ENCODE data around the gene KCNAB1.

The KCNAB1 gene

DNA sequence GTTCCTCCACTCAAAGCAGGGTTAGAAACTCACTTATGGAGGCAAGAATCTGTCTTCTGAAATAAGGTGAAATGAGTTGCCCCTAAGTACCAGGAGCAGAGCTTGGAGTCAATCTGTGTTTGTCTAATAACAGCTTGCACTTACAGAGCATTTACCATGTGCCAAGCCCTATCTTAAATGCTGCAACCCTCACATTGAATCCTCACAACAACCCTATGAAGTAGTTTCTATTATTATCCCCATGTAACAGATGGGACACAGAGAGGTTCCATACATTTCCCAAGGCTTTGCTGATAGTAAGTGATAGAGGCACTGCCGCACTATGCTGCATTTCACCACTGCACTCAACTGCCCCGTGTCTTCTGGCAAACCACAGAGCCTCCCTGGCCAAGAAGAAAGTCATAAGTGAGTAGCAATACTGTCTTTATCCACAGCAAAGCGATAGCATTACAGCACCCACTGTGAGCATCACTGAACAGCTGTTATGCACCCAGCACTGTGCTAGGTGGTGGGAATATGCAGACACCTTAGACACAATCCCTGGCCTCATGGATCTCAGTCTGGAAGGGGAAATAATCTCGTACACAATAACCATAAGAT lies 293.0 kb downstream of the KCNAB1 start:
- Histone ChIP-seq H3K4me1 (ENCODE audit: control extremely low read depth in 1 of 4, control insufficient read depth in 4 of 4, insufficient read depth in 4 of 4, low read length in 3 of 4) (no peaks in the 10 kb centered on the region), H3K27me3 (replicated peaks in 2 of 5; ENCODE audit: control insufficient read depth in 4 of 5, insufficient read depth in 5 of 5, low read length in 4 of 5) (peaks cover 0 to 1% (median 0%) of the 10 kb centered on the region in 5 experiments), H3K4me3 (ENCODE audit: control insufficient read depth in 1 of 7, extremely low read depth in 1 of 7, insufficient read depth in 4 of 7, low read depth in 2 of 7, low read length in 6 of 7) (no peak overlapping the region), H3K27ac (ENCODE audit: insufficient read depth in 1 of 2, low read depth in 1 of 2, low read length in 2 of 2, poor library complexity in 1 of 2, severe bottlenecking in 2 of 2) (no peak overlapping the region), H3K9me3 (ENCODE audit: control extremely low read depth in 1 of 5, control insufficient read depth in 4 of 5, insufficient read depth in 2 of 5, low read depth in 1 of 5, low read length in 4 of 5) (no peaks in the 10 kb centered on the region), H3K36me3 (ENCODE audit: control insufficient read depth in 4 of 4, insufficient read depth in 4 of 4, low read length in 3 of 4) (no peaks in the 10 kb centered on the region)
- CTCF ChIA-PET = no interaction called here
- DNase-seq = no peak
- POLR2A ChIA-PET = no interaction called here
- WGBS (ENCODE audit: insufficient coverage) = 86% methylated on average over 3 of the region's 4 CpGs

DNA sequence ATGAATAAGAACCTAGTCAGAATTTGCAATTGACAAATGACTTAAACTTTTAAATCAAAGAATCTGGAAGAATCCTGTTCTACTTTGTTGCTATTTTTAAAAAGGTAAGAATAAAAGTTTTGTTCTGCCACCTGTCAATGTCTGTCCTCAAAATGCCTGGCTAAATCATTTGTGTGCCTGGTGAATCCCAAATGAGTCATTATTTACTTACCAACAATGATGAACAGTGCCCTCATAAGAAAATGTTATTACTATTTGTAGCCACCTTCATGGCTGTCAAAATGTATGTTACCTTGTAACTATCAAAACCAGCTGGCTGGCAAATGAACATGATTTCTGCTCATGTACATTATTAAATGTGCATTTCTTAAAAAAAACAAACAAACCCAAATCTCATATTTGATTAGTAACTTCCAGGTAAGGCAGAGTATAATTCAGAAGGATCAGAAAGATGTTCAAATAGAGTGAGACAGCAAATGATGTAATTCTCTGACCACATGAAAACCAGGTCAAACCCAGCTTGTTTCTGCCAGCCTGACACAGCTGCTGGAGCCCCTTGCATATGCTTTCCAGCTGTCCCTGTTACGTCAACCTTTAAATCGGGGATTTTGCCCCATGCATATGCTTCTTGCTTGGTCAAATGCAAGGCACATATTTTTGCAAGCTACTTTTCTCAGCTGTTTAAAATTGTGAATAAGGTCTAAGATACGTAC lies 296.6 kb downstream of the KCNAB1 start:
- H3K4me1 ChIP-seq (ENCODE audit: control extremely low read depth in 1 of 4, control insufficient read depth in 4 of 4, insufficient read depth in 4 of 4, low read length in 3 of 4) = no peaks in the 10 kb centered on the region
- 96% methylated on average over 3 of the region's 3 CpGs for WGBS (ENCODE audit: insufficient coverage)
- no peaks in the 10 kb centered on the region for H3K36me3 ChIP-seq (ENCODE audit: control insufficient read depth in 4 of 4, insufficient read depth in 4 of 4, low read length in 3 of 4)
- ChIA-PET CTCF (no interaction called here), POLR2A (no interaction called here)
- DNase-seq = no peak
- H3K27ac ChIP-seq (ENCODE audit: insufficient read depth in 1 of 2, low read depth in 1 of 2, low read length in 2 of 2, poor library complexity in 1 of 2, severe bottlenecking in 2 of 2) = no peak overlapping the region
- no peak overlapping the region for H3K4me3 ChIP-seq (ENCODE audit: control insufficient read depth in 1 of 7, extremely low read depth in 1 of 7, insufficient read depth in 4 of 7, low read depth in 2 of 7, low read length in 6 of 7)
- no peaks in the 10 kb centered on the region for H3K9me3 ChIP-seq (ENCODE audit: control extremely low read depth in 1 of 5, control insufficient read depth in 4 of 5, insufficient read depth in 2 of 5, low read depth in 1 of 5, low read length in 4 of 5)
- peaks cover 0 to 1% (median 0%) of the 10 kb centered on the region in 5 experiments for H3K27me3 ChIP-seq (replicated peaks in 2 of 5; ENCODE audit: control insufficient read depth in 4 of 5, insufficient read depth in 5 of 5, low read length in 4 of 5)

DNA sequence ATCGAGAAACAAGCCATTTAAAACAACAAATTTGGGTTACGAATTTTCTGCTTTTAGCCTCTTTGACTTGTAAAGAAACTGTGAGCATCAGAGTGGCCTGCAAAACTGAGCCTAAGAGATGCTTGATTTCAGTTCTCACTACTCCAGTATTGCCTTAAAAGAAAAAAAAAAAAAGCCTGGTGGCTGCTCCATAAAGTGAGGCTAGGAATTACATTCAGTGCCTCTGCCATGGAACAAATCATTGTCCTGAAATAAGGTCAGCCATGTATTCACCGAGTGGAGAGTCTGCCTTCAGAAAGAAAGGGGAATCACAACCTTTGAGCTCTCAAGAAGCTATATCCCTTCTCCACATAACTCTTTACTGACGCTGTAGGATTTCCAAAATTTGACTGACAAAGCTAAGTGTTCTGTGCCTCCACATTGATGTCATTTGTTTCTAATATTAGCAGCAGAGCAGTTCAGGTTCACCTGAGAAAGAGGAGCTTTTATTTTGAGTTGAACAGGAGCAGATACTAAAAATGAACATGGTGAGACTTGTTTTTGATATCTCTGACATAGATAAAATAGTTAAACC lies 297.3 kb downstream of the KCNAB1 start:
- no peaks in the 10 kb centered on the region for H3K4me1 ChIP-seq (ENCODE audit: control extremely low read depth in 1 of 4, control insufficient read depth in 4 of 4, insufficient read depth in 4 of 4, low read length in 3 of 4)
- H3K27ac ChIP-seq (ENCODE audit: insufficient read depth in 1 of 2, low read depth in 1 of 2, low read length in 2 of 2, poor library complexity in 1 of 2, severe bottlenecking in 2 of 2) = no peak overlapping the region
- H3K9me3 ChIP-seq (ENCODE audit: control extremely low read depth in 1 of 5, control insufficient read depth in 4 of 5, insufficient read depth in 2 of 5, low read depth in 1 of 5, low read length in 4 of 5) = no peaks in the 10 kb centered on the region
- H3K27me3 ChIP-seq (replicated peaks in 2 of 5; ENCODE audit: control insufficient read depth in 4 of 5, insufficient read depth in 5 of 5, low read length in 4 of 5) = peaks cover 0 to 1% (median 0%) of the 10 kb centered on the region in 5 experiments
- WGBS (ENCODE audit: insufficient coverage) = 92% methylated on average over 3 of the region's 4 CpGs
- ChIA-PET CTCF (interaction anchor here (0.9 kb wide), 1 partner anchor 32 kb away, joined by 4 read pairs; no protein-coding TSS in a partner anchor), POLR2A (no interaction called here)
- no peak overlapping the region for H3K4me3 ChIP-seq (ENCODE audit: control insufficient read depth in 1 of 7, extremely low read depth in 1 of 7, insufficient read depth in 4 of 7, low read depth in 2 of 7, low read length in 6 of 7)
- no peak for DNase-seq
- no peaks in the 10 kb centered on the region for H3K36me3 ChIP-seq (ENCODE audit: control insufficient read depth in 4 of 4, insufficient read depth in 4 of 4, low read length in 3 of 4)

- Histone ChIP-seq H3K4me3 (ENCODE audit: control insufficient read depth in 1 of 7, extremely low read depth in 1 of 7, insufficient read depth in 4 of 7, low read depth in 2 of 7, low read length in 6 of 7) (no peak overlapping the region), H3K36me3 (ENCODE audit: control insufficient read depth in 4 of 4, insufficient read depth in 4 of 4, low read length in 3 of 4) (no peaks in the 10 kb centered on the region), H3K9me3 (ENCODE audit: control extremely low read depth in 1 of 5, control insufficient read depth in 4 of 5, insufficient read depth in 2 of 5, low read depth in 1 of 5, low read length in 4 of 5) (no peaks in the 10 kb centered on the region), H3K27ac (ENCODE audit: insufficient read depth in 1 of 2, low read depth in 1 of 2, low read length in 2 of 2, poor library complexity in 1 of 2, severe bottlenecking in 2 of 2) (no peak overlapping the region), H3K27me3 (replicated peaks in 2 of 5; ENCODE audit: control insufficient read depth in 4 of 5, insufficient read depth in 5 of 5, low read length in 4 of 5) (peaks cover 0 to 1% (median 0%) of the 10 kb centered on the region in 5 experiments), H3K4me1 (ENCODE audit: control extremely low read depth in 1 of 4, control insufficient read depth in 4 of 4, insufficient read depth in 4 of 4, low read length in 3 of 4) (no peaks in the 10 kb centered on the region)
- POLR2A ChIA-PET = no interaction called here
- CTCF ChIA-PET = interaction anchor here (0.9 kb wide), 1 partner anchor 31 kb away, joined by 4 read pairs; no protein-coding TSS in a partner anchor
- 100% methylated on average over 1 of the region's 2 CpGs for WGBS (ENCODE audit: insufficient coverage)
- no peak for DNase-seq
Observed at GRCh38 chr3:156418428-156418827, 298.1 kb downstream of the KCNAB1 start.

- no peak overlapping the region for H3K4me3 ChIP-seq (ENCODE audit: control insufficient read depth in 1 of 7, extremely low read depth in 1 of 7, insufficient read depth in 4 of 7, low read depth in 2 of 7, low read length in 6 of 7)
- no peaks in the 10 kb centered on the region for H3K36me3 ChIP-seq (ENCODE audit: control insufficient read depth in 4 of 4, insufficient read depth in 4 of 4, low read length in 3 of 4)
- no peak overlapping the region for H3K27ac ChIP-seq (ENCODE audit: insufficient read depth in 1 of 2, low read depth in 1 of 2, low read length in 2 of 2, poor library complexity in 1 of 2, severe bottlenecking in 2 of 2)
- ChIA-PET CTCF (no interaction called here), POLR2A (no interaction called here)
- 95% methylated on average over 3 of the region's 4 CpGs for WGBS (ENCODE audit: insufficient coverage)
- H3K27me3 ChIP-seq (replicated peaks in 2 of 5; ENCODE audit: control insufficient read depth in 4 of 5, insufficient read depth in 5 of 5, low read length in 4 of 5) = peaks cover 0 to 1% (median 0%) of the 10 kb centered on the region in 5 experiments
- no peak for DNase-seq
- no peaks in the 10 kb centered on the region for H3K9me3 ChIP-seq (ENCODE audit: control extremely low read depth in 1 of 5, control insufficient read depth in 4 of 5, insufficient read depth in 2 of 5, low read depth in 1 of 5, low read length in 4 of 5)
- no peaks in the 10 kb centered on the region for H3K4me1 ChIP-seq (ENCODE audit: control extremely low read depth in 1 of 4, control insufficient read depth in 4 of 4, insufficient read depth in 4 of 4, low read length in 3 of 4)
Observed at GRCh38 chr3:156421534-156421933, 301.2 kb downstream of the KCNAB1 start.

- H3K9me3 ChIP-seq (ENCODE audit: control extremely low read depth in 1 of 5, control insufficient read depth in 4 of 5, insufficient read depth in 2 of 5, low read depth in 1 of 5, low read length in 4 of 5) = no peaks in the 10 kb centered on the region
- ChIA-PET POLR2A (no interaction called here), CTCF (interaction anchor here (0.6 to 1.0 kb wide), 2 partner anchors 89 to 678 kb away, joined by 3 read pairs; no protein-coding TSS in a partner anchor)
- H3K27me3 ChIP-seq (replicated peaks in 2 of 5; ENCODE audit: control insufficient read depth in 4 of 5, insufficient read depth in 5 of 5, low read length in 4 of 5) = no peaks in the 10 kb centered on the region
- H3K4me3 ChIP-seq (ENCODE audit: control insufficient read depth in 1 of 7, extremely low read depth in 1 of 7, insufficient read depth in 4 of 7, low read depth in 2 of 7, low read length in 6 of 7) = no peak overlapping the region
- no peaks in the 10 kb centered on the region for H3K36me3 ChIP-seq (ENCODE audit: control insufficient read depth in 4 of 4, insufficient read depth in 4 of 4, low read length in 3 of 4)
- no peaks in the 10 kb centered on the region for H3K4me1 ChIP-seq (ENCODE audit: control extremely low read depth in 1 of 4, control insufficient read depth in 4 of 4, insufficient read depth in 4 of 4, low read length in 3 of 4)
- no peak overlapping the region for H3K27ac ChIP-seq (ENCODE audit: insufficient read depth in 1 of 2, low read depth in 1 of 2, low read length in 2 of 2, poor library complexity in 1 of 2, severe bottlenecking in 2 of 2)
- DNase-seq = no peak
Observed at GRCh38 chr3:156424758-156425157, 304.4 kb downstream of the KCNAB1 start.

DNA sequence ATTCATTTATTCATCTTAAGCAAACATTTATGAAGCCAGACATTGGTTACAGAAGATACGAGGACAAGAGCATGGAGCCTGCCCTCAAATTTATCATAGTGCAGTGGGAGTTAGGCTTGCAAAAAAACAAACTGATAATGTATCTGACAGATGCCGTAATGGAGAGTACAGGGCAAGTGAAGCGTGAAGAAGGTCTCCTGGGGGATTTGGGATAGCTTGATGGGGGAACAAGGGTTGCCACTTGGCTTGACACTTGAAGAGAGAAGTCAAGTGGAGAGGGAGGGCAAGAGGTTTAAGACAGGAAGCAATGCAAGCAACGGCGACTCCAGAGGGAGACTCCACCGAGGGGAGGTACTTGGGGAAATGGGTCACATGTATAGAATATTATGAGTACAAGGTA lies 305.3 kb downstream of the KCNAB1 start:
- 62% methylated on average over 6 of the region's 6 CpGs for WGBS (ENCODE audit: insufficient coverage)
- POLR2A ChIA-PET = no interaction called here
- CTCF ChIA-PET = no interaction called here

More for the DNA sequence above, 305.3 kb downstream of the KCNAB1 start:
- Histone ChIP-seq H3K4me1 (ENCODE audit: control extremely low read depth in 1 of 4, control insufficient read depth in 4 of 4, insufficient read depth in 4 of 4, low read length in 3 of 4) (no peaks in the 10 kb centered on the region), H3K27me3 (replicated peaks in 2 of 5; ENCODE audit: control insufficient read depth in 4 of 5, insufficient read depth in 5 of 5, low read length in 4 of 5) (no peaks in the 10 kb centered on the region), H3K9me3 (ENCODE audit: control extremely low read depth in 1 of 5, control insufficient read depth in 4 of 5, insufficient read depth in 2 of 5, low read depth in 1 of 5, low read length in 4 of 5) (no peaks in the 10 kb centered on the region), H3K36me3 (ENCODE audit: control insufficient read depth in 4 of 4, insufficient read depth in 4 of 4, low read length in 3 of 4) (no peaks in the 10 kb centered on the region), H3K27ac (ENCODE audit: insufficient read depth in 1 of 2, low read depth in 1 of 2, low read length in 2 of 2, poor library complexity in 1 of 2, severe bottlenecking in 2 of 2) (no peak overlapping the region), H3K4me3 (ENCODE audit: control insufficient read depth in 1 of 7, extremely low read depth in 1 of 7, insufficient read depth in 4 of 7, low read depth in 2 of 7, low read length in 6 of 7) (no peak overlapping the region)
- no peak for DNase-seq
